Measurements from ENCODE around the gene NCOA3.

NCOA3 gene

DNA sequence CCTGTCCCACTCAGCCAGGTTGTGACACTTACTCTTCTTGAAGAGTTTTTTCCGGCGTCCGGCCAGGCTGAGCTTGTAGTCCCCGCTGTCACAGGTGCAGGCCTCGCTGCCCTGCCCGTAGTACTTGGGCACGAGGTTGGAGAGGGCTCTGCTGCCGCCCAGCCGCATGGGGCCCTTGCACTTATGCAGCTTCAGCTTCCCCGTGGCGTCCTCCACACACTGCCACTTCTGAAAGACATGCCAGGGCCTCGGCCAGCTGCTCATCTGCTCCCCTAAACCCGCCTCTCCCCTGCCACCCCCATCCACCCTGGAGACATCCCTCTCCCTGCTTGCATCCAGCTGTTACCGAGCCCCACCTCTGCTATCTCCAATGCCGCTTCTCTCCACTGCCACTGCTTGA, 170.5 kb downstream of the NCOA3 start:
- no peak for DNase-seq
- in situ Hi-C loops (cut with HindIII; ENCODE audit: low pct_ligation_motif_present, low sequenced_read_pairs) = no loop called here
- TF ChIP-seq CTCF (IDR thresholded peaks at IDR 0.05; ENCODE audit: low read depth, low read length, missing control alignments) = no peak
- H3K4me3 ChIP-seq (ENCODE audit: low read depth, low read length) = no peak overlapping the region
- no peaks in the 10 kb centered on the region for H3K36me3 ChIP-seq (replicated peaks)
- no peak overlapping the region for H3K27ac ChIP-seq
- H3K27me3 ChIP-seq (replicated peaks) = no peaks in the 10 kb centered on the region

DNA sequence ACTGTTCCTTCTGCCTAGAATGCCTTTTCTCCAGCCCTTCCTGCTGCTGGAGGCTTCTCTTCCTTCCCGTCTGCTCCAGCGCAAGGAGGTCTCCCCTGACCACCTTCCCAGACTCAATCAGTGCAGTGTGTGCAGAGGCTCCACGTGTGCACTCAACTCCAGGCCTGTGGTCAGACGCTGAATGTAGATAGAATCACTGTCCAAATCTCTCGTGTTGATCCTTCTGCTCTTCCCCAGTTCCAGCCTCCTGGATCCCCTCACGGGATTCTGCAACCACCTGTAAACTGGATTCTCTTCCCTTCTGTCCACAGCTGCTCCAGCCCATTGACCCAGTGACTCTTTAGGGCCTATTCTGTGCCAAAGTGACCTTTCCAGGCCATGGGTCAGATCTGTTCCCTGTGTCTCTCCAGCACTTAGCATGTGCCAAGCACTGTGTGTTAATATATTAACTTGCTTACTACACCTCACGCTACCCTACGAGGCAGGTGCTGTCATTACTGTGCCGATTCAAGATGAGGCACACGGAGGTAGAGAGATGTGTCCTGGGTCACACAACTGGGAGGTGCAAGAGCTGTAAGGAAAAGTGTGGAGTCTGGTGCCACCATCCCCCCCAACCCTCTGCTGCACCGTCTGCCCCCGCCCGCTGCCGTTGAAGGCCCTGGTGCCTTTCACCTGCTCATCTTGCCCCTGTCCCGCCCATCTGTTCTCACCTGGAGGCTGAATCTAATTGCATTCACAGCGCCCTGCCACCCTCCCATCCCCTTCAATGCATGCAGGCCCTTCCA, 171.4 kb downstream of the NCOA3 start:
- Histone ChIP-seq H3K36me3 (replicated peaks) (no peaks in the 10 kb centered on the region), H3K4me3 (ENCODE audit: low read depth, low read length) (no peak overlapping the region), H3K27ac (no peak overlapping the region), H3K27me3 (replicated peaks) (no peaks in the 10 kb centered on the region)
- no peak for DNase-seq
- in situ Hi-C loops (cut with HindIII; ENCODE audit: low pct_ligation_motif_present, low sequenced_read_pairs) = no loop called here
- TF ChIP-seq CTCF (IDR thresholded peaks at IDR 0.05; ENCODE audit: low read depth, low read length, missing control alignments) = no peak

DNA sequence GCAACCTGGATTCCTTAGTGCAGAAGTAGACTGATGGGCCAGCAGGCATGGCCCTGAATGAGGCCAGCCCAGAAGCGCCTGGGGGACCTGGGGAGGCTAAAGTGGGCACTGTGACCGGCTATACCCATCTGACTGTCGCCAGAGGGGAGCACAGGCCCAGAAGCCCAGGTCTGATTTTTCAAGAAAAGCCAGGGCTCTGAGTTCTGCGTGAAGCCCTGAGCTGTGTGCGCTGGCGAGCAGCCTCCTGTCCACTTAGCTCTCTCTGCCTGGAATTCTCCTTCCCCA, 171.9 kb downstream of the NCOA3 start:
- H3K4me3 ChIP-seq (ENCODE audit: low read depth, low read length) = no peak overlapping the region
- no peaks in the 10 kb centered on the region for H3K27me3 ChIP-seq (replicated peaks)
- no peak for TF ChIP-seq CTCF (IDR thresholded peaks at IDR 0.05; ENCODE audit: low read depth, low read length, missing control alignments)
- no peak for DNase-seq
- in situ Hi-C loops (cut with HindIII; ENCODE audit: low pct_ligation_motif_present, low sequenced_read_pairs) = no loop called here
- no peaks in the 10 kb centered on the region for H3K36me3 ChIP-seq (replicated peaks)
- no peak overlapping the region for H3K27ac ChIP-seq

DNA sequence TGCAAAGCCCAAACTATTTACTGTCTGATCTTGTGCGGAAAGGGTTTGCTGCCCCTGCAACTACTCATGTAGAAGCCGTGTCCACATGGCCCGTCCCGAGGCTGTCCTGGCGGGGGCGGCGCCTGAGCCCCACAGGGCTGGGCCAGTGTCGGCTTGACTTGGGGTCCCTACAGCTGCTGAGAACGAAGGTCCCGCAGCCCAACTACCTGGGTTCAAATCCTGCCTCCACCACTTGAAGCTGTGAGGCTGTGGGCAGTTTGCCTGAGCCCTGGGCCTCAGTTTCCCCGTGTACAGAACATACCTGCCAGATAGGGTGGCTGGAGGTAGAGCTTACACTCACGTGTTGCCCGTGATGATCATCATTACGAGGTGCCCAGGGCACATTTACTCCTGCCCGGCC, 172.5 kb downstream of the NCOA3 start:
- Histone ChIP-seq H3K27ac (no peak overlapping the region), H3K27me3 (replicated peaks) (no peaks in the 10 kb centered on the region), H3K4me3 (ENCODE audit: low read depth, low read length) (no peak overlapping the region), H3K36me3 (replicated peaks) (no peaks in the 10 kb centered on the region)
- in situ Hi-C loops (cut with HindIII; ENCODE audit: low pct_ligation_motif_present, low sequenced_read_pairs) = no loop called here
- no peak for DNase-seq
- no peak for TF ChIP-seq CTCF (IDR thresholded peaks at IDR 0.05; ENCODE audit: low read depth, low read length, missing control alignments)

GRCh38 chr20:47674686-47675085, 173.0 kb downstream of the NCOA3 start:
- H3K27ac ChIP-seq = no peak overlapping the region
- in situ Hi-C loops (cut with HindIII; ENCODE audit: low pct_ligation_motif_present, low sequenced_read_pairs) = loop anchor here (25.0 kb wide), 1 partner anchor 938 kb away; no protein-coding TSS in a partner anchor
- no peaks in the 10 kb centered on the region for H3K27me3 ChIP-seq (replicated peaks)
- H3K36me3 ChIP-seq (replicated peaks) = no peaks in the 10 kb centered on the region
- no peak overlapping the region for H3K4me3 ChIP-seq (ENCODE audit: low read depth, low read length)
- no peak for DNase-seq
- no peak for TF ChIP-seq CTCF (IDR thresholded peaks at IDR 0.05; ENCODE audit: low read depth, low read length, missing control alignments)

All from brain microvascular endothelial cell (primary cell).